ENCODE data around the gene BDH1. TPM values are rescaled to one million over a fixed set of nuclear protein-coding genes. Genes with fewer than 3 reads are reported as not detected.

BDH1 gene
- total RNA-seq, 2 donors from 2014 or later, result 4.0 to 48.3 TPM

DNA sequence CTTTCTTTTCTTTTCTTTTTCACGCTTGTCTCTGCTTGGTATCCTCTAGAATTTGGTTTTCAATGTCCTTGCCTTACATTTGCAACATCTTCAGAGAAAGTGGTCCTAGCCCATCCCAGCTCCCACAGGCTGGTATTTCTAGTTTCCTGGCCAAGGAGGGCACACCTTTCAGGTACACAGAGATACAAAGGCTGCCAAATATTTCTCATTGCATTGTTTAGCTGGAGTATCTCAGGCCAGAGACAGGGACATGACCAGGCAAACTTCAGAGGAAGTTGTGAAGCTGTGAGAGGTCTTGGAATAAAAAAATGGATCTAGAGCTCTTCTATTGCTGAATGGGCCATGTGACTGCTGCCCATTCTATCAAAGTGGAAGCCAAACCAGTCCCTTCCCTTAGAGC, 68.9 kb downstream of the BDH1 start:
- no peaks in the 10 kb centered on the region for H3K9me3 ChIP-seq
- no peaks in the 10 kb centered on the region for H3K36me3 ChIP-seq
- H3K4me1 ChIP-seq, result peaks cover 0 to 10% of the 10 kb centered on the region in 2 donors
- no peak for TF ChIP-seq CTCF (IDR thresholded peaks at IDR 0.05)
- DNase-seq (ENCODE audit: low spot score), result no peak
- no peaks in the 10 kb centered on the region for H3K27me3 ChIP-seq
- no peak overlapping the region for H3K4me3 ChIP-seq
- H3K27ac ChIP-seq, result no peak overlapping the region

GRCh38 chr3:197485143-197485542, 70.6 kb downstream of the BDH1 start:
- Histone ChIP-seq H3K27me3 (no peaks in the 10 kb centered on the region), H3K9me3 (no peaks in the 10 kb centered on the region), H3K4me1 (peaks cover 0 to 6% of the 10 kb centered on the region in 2 donors), H3K27ac (no peak overlapping the region), H3K36me3 (no peaks in the 10 kb centered on the region), H3K4me3 (no peak overlapping the region)
- DNase-seq (ENCODE audit: low spot score), result no peak
- TF ChIP-seq CTCF (IDR thresholded peaks at IDR 0.05), result no peak

- no peak for TF ChIP-seq CTCF (IDR thresholded peaks at IDR 0.05)
- no peaks in the 10 kb centered on the region for H3K27me3 ChIP-seq
- H3K4me1 ChIP-seq, result peaks cover 0 to 5% of the 10 kb centered on the region in 2 donors
- no peaks in the 10 kb centered on the region for H3K36me3 ChIP-seq
- H3K27ac ChIP-seq, result no peak overlapping the region
- no peaks in the 10 kb centered on the region for H3K9me3 ChIP-seq
- no peak overlapping the region for H3K4me3 ChIP-seq
- DNase-seq (ENCODE audit: low spot score), result no peak
Observed at GRCh38 chr3:197484204-197484901, 71.4 kb downstream of the BDH1 start.

DNA sequence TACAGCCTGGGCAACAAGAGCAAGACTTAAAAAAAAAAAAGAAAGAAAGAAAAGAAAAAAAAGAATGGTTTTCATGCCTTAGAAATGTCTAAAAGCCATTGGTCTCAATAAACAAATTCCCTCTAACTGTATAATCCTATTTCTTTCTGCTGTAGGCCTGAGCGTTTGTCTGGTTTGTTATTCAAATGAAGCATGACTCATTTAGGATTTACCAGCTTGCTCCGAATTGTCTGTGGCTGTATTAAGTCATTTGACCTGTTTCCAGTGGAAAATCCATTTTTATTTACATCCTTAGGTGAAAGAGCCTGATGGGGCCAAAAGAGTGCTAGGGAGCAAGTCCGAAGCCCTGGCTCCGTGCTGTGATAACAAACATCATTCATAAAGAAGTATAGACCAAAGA, 73.8 kb downstream of the BDH1 start:
- no peak for DNase-seq (ENCODE audit: low spot score)
- TF ChIP-seq CTCF (IDR thresholded peaks at IDR 0.05), result no peak
- H3K27ac ChIP-seq, result no peak overlapping the region

GRCh38 chr3:197480320-197480719, 75.4 kb downstream of the BDH1 start:
- no peaks in the 10 kb centered on the region for H3K9me3 ChIP-seq
- TF ChIP-seq CTCF (IDR thresholded peaks at IDR 0.05), result no peak
- no peak overlapping the region for H3K4me3 ChIP-seq
- H3K27ac ChIP-seq, result no peak overlapping the region
- no peaks in the 10 kb centered on the region for H3K4me1 ChIP-seq
- no peaks in the 10 kb centered on the region for H3K27me3 ChIP-seq
- H3K36me3 ChIP-seq, result no peaks in the 10 kb centered on the region
- DNase-seq (ENCODE audit: low spot score), result no peak

More for the DNA sequence above, 73.8 kb downstream of the BDH1 start:
- no peaks in the 10 kb centered on the region for H3K4me1 ChIP-seq
- no peaks in the 10 kb centered on the region for H3K36me3 ChIP-seq
- no peaks in the 10 kb centered on the region for H3K27me3 ChIP-seq
- no peak overlapping the region for H3K4me3 ChIP-seq
- H3K9me3 ChIP-seq, result no peaks in the 10 kb centered on the region

Data from right atrium auricular region (tissue), 2 donors.